ENCODE measurements around the gene ATAT1.

Gene ATAT1

GRCh38 chr6:30684386-30685156, 57.9 kb downstream of the ATAT1 start:
- DNase-seq (ENCODE audit: low spot score): peak; percentile 32

GRCh38 chr6:30685157-30686008, 58.7 kb downstream of the ATAT1 start:
- DNase-seq (ENCODE audit: low spot score): no peak

- DNase-seq (ENCODE audit: low spot score): peak; percentile 32
Measured at GRCh38 chr6:30686009-30686907, 59.6 kb downstream of the ATAT1 start, which contains the start of gene PPP1R18. Gene PPP1R18, minus strand, starts transcription at chr6:30686645. Its CDS starts 627 bp downstream, at chr6:30686018.

DNA sequence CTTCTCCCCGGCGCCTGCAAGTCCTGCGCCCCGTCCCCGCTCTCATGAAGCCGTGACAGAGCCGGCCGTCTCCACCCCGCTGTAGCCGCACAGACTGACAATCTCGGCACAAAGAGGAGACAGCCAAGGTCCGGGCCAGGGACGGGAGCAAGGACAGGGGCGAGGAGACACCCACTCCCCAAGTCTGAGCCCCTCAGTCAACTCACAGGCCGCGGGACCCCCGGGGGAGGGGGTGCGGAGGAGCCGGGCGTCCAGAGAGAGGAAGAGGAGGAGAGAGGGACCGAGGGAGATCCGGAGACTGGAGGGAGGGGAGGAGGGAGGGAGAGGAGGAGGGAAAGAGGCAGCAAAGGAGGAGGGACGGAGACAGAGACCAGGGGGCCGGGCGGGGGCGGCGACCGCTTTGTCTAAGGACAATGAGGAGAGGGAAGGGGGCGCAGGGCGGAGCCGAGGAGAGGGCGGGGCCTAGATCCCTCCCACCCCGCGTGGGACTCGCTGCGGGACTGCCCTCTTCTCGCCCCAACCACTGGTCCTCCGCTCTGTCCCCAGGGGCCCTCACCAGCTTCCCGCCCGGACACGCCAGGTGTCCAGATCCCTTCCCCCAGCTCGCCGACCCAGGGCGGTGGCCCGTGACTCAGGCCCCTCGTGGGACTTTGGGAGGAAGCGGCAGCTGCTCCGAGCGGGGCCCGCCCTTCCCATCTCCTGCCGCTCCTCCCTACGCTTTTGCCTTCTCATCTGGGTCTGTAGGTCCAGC, 60.4 kb downstream of the ATAT1 start:
- DNase-seq (ENCODE audit: low spot score): peak; percentile 50

DNA sequence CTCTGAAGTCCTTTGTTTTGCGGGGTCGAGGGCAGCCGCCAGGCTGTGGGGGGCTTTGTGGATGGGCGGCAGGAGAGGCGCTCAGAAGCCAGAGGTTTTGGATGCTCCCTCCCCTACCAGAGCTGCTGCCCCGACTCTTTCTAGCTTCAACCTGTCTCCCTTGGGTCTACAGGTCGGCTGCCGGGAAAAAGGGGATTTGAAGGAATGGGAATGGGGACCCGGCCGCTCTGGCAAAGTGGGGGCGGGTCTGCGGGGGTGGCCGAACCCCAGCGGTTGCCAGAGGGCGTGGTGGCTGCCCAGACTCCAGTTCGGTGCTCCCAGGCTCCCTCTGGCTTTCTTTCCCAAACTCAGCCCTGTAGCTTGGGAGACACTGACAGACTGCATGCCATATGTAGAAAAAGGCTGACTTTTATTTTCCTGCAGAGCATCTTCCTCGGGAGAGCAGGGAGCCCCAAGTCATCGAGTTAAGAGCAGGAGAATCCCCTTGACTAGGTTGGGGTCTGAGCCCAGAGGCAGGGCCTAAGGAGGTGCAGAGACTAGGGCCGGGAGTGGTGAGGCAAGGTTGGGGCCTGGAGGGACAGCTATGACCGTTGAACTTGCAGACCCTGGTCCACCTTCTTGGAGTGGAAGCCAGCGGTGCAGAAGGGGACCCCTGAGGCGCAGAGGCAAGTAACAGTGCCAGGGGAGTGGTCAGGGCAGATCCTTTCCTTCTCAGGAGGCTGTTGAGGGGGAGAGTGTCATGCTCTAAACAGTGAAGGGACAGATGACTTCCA, 61.2 kb downstream of the ATAT1 start:
- DNase-seq (ENCODE audit: low spot score): no peak

GRCh38 chr6:30688569-30688968, 61.9 kb downstream of the ATAT1 start:
- no peak for DNase-seq (ENCODE audit: low spot score)

DNA sequence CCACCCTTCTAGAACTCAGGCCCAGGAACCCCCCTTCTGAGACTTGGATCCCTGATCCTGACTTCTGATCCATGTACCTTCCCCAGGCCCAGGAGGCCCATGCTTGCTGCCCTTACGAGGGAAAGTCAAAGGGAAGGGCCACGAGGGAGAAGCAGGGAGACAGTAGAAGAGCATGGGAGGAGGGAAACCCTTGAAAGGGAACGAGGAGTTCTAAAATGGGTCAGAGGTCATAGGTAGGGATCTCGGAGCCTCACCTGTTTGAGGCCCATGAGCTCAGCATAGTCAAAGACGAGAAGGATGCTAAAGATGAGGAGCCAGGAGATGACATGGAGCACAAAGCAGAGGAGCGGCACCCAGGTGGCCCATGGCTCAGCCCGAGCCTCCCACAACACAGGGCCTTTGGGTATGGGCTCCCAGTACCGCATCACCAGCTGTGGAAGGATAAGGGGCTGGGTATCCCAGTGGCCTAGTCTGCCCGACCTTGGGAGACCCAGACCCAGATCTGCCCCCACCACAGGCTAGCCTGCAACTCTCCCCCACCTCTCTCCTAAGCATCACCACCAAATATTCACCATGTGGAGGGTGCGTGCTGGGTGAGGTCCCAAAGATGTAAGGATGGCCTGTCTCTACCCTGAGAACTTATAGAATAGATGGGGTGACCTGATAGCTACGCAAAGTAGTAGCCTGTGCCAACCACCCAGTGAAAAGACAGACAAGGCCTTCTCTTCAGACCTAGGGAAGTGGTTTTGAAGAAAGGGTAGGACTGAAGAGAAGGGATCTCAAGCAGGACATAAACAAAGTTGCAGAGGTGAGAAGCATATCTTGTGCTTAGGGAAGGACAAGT, 62.6 kb downstream of the ATAT1 start:
- DNase-seq (ENCODE audit: low spot score): no peak

DNA sequence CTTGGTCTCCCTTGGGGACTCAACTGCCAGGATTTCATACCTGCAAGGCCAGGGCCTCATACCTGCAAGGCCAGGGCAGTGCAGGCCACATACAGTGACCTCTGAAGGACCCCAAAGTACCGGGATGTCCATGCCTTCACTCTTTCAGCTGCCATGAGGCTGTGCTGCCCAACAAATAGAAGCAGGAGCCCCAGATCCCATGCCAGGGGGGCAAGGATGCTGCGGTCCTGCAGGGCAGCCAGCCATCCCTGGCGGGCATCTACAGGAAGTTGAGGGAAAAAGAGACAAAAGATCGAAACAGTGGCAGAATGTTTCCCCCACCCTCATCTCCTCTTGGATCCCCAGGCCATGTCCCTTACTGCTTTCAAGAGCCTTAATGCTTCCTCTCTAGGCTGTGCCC, 63.3 kb downstream of the ATAT1 start:
- DNase-seq (ENCODE audit: low spot score): no peak

GRCh38 chr6:30690403-30691207, 63.9 kb downstream of the ATAT1 start, which contains the start of gene NRM:
Gene NRM, minus strand, starts transcription at chr6:30690984. Its CDS starts 10 bp downstream, at chr6:30690974.
- DNase-seq (ENCODE audit: low spot score): peak; percentile 84

DNA sequence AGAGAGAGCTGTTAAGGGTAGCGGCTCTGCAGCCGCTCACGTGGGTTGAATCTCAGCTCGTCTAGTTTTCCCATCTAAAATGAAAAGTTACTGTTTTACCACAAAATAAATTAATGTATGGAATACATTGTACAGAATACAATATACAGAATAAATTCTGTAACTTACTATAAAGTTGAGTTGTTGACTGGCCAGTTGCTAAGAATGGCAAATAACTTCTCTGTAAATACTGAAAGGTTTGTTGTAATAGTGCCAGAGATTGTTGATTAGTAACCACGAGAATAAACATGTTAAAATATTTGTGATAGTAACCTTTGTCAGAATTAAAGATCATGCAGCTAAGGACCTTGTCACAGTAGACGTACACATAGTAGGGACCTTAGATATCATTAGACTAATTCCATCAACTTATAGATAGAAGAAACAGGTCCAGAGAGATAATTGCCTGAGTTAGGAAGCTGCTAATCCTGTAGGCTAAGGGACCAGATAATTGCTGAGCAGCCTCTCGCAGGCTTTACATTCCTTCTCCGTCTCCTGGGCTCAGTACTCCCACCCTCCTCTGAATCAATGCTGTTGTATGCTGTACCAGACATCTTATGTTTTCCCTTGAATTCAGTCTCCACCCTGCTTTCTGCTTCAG, 64.7 kb downstream of the ATAT1 start:
- DNase-seq (ENCODE audit: low spot score): no peak
